HepG2 (cell line): Measurements from ENCODE around the gene ZNF444. TPM values are rescaled to one million over a fixed set of nuclear protein-coding genes. Genes with fewer than 3 reads are reported as not detected.

Source experiments
- DPF2 ChIP-seq: sonication (generic); formaldehyde crosslinking; IDR thresholded peaks from 2 replicates; pipeline ENCODE4 v1.4.0; 2020; ENCODE audit warnings: mild to moderate bottlenecking, low read depth, missing genetic modification reagents, borderline replicate concordance
- E2F1 ChIP-seq: sonication (generic); formaldehyde crosslinking; IDR thresholded peaks from 2 replicates; pipeline ENCODE4 v1.5.0; 2020; ENCODE audit warnings: missing genetic modification reagents
- ELF4 ChIP-seq: sonication (generic); formaldehyde crosslinking; IDR thresholded peaks from 2 replicates; pipeline ENCODE4 v1.5.0; 2020; ENCODE audit warnings: missing genetic modification reagents, mild to moderate bottlenecking, moderate library complexity, borderline replicate concordance
- GATA4 ChIP-seq: sonication (generic); IDR thresholded peaks from 2 replicates; pipeline ENCODE4 v1.6.1; 2016; ENCODE audit warnings: antibody characterized with exemption, low read depth, borderline replicate concordance
- GTF3A ChIP-seq: sonication (generic); formaldehyde crosslinking; conservative IDR thresholded peaks from 2 replicates; pipeline ENCODE4 v1.4.0; 2020; ENCODE audit warnings: mild to moderate bottlenecking, missing genetic modification reagents
- HIVEP1 ChIP-seq: sonication (generic); formaldehyde crosslinking; IDR thresholded peaks from 2 replicates; pipeline ENCODE4 v1.4.0; 2020; ENCODE audit warnings: mild to moderate bottlenecking, missing genetic modification reagents
- HNRNPUL1 ChIP-seq: fragments of 200-400 bp; formaldehyde crosslinking; IDR thresholded peaks from 2 replicates; pipeline ENCODE4 v1.6.1; 2017; ENCODE audit warnings: low read depth, mild to moderate bottlenecking, low read length, moderate library complexity
- ISL2 ChIP-seq: sonication (generic); formaldehyde crosslinking; IDR thresholded peaks from 2 replicates; pipeline ENCODE4 v1.5.0; 2020; ENCODE audit warnings: missing genetic modification reagents
- KAT2B ChIP-seq: fragments of 150-350 bp; IDR thresholded peaks from 2 replicates; pipeline ENCODE4 v1.6.1; 2014; ENCODE audit warnings: low read depth, low read length, borderline replicate concordance
- KDM5B ChIP-seq: sonication (generic); formaldehyde crosslinking; IDR thresholded peaks from 2 replicates; pipeline ENCODE4 v1.4.0; 2020; ENCODE audit warnings: missing genetic modification reagents, mild to moderate bottlenecking, borderline replicate concordance
- LCORL ChIP-seq, 2 experiments: fragments of 450-650 bp in 1 of 2; sonication (generic) in 1 of 2; formaldehyde crosslinking in 1 of 2; IDR thresholded peaks; 2 replicates each; pipeline versions ENCODE4 v1.5.0 to v1.6.1; 2017 to 2020; ENCODE audit warnings: antibody characterized with exemption in 1 of 2, missing genetic modification reagents in 1 of 2
- NFYB ChIP-seq: sonication (generic); formaldehyde crosslinking; IDR thresholded peaks from 2 replicates; pipeline ENCODE4 v1.4.0; 2020; ENCODE audit warnings: missing genetic modification reagents
- RARA ChIP-seq: IDR thresholded peaks from 2 replicates; pipeline ENCODE4 v1.6.1; 2016; ENCODE audit warnings: missing genetic modification reagents, missing compliant biosample characterization
- RCOR2 ChIP-seq: IDR thresholded peaks from 2 replicates; pipeline ENCODE4 v1.6.1; 2016; ENCODE audit warnings: missing biosample characterization, missing genetic modification reagents
- SAP130 ChIP-seq: IDR thresholded peaks from 2 replicates; pipeline ENCODE4 v1.6.1; 2016; ENCODE audit warnings: low read depth
- SMAD9 ChIP-seq: sonication (generic); formaldehyde crosslinking; IDR thresholded peaks from 2 replicates; pipeline ENCODE4 v1.5.1; 2020; ENCODE audit warnings: mild to moderate bottlenecking, missing genetic modification reagents
- TBX3 ChIP-seq: fragments of 450-650 bp; IDR thresholded peaks from 2 replicates; pipeline ENCODE4 v1.6.1; 2017; ENCODE audit warnings: antibody characterized with exemption, mild to moderate bottlenecking, inconsistent platforms, borderline replicate concordance
- TEAD2 ChIP-seq: sonication (generic); formaldehyde crosslinking; IDR thresholded peaks from 2 replicates; pipeline ENCODE4 v1.9.0; 2021; ENCODE audit warnings: missing genetic modification reagents
- TEAD3 ChIP-seq: optimal IDR thresholded peaks from 2 replicates; pipeline ENCODE3; 2016; ENCODE audit warnings: borderline replicate concordance
- TRAFD1 ChIP-seq: sonication (generic); formaldehyde crosslinking; IDR thresholded peaks from 2 replicates; pipeline ENCODE4 v1.5.1; 2020; ENCODE audit warnings: missing genetic modification reagents, mild to moderate bottlenecking, borderline replicate concordance
- TRIM24 ChIP-seq: sonication (generic); formaldehyde crosslinking; IDR thresholded peaks from 2 replicates; pipeline ENCODE4 v1.8.0; 2022; ENCODE audit warnings: mild to moderate bottlenecking, missing genetic modification reagents
- ZBTB8A ChIP-seq: sonication (generic); formaldehyde crosslinking; IDR thresholded peaks from 2 replicates; pipeline ENCODE4 v1.4.0; 2020; ENCODE audit warnings: mild to moderate bottlenecking, low read depth, missing genetic modification reagents, borderline replicate concordance
- ZIK1 ChIP-seq: sonication (generic); formaldehyde crosslinking; IDR thresholded peaks from 2 replicates; pipeline ENCODE4 v1.5.0; 2020; ENCODE audit warnings: mild to moderate bottlenecking, low read depth, missing genetic modification reagents, borderline replicate concordance
- ZNF263 ChIP-seq: sonication (generic); formaldehyde crosslinking; IDR thresholded peaks from 2 replicates; pipeline ENCODE4 v1.4.0; 2020; ENCODE audit warnings: missing genetic modification reagents
- ZNF292 ChIP-seq: sonication (generic); formaldehyde crosslinking; IDR thresholded peaks from 2 replicates; pipeline ENCODE4 v1.8.1; 2022; ENCODE audit warnings: mild to moderate bottlenecking, low read depth, missing genetic modification reagents, borderline replicate concordance
- ZNF7 ChIP-seq: IDR thresholded peaks from 2 replicates; pipeline ENCODE4 v1.6.1; 2016; ENCODE audit warnings: missing biosample characterization, missing genetic modification reagents
- ZNF781 ChIP-seq: sonication (generic); formaldehyde crosslinking; IDR thresholded peaks from 2 replicates; pipeline ENCODE4 v1.5.1; 2020; ENCODE audit warnings: borderline replicate concordance, mild to moderate bottlenecking, missing genetic modification reagents; ENCODE audit errors: not compliant biosample characterization
- ZNF850 ChIP-seq: sonication (generic); formaldehyde crosslinking; conservative IDR thresholded peaks from 2 replicates; pipeline ENCODE4 v1.9.0; 2021; ENCODE audit warnings: mild to moderate bottlenecking, missing genetic modification reagents
- ZSCAN22 ChIP-seq: sonication (generic); formaldehyde crosslinking; IDR thresholded peaks from 2 replicates; pipeline ENCODE4 v1.4.0; 2020; ENCODE audit warnings: mild to moderate bottlenecking, missing genetic modification reagents
- polyA plus RNA-seq, 8 experiments: library from polyadenylated mRNA; depleted of rRNA in 3 of 8; stranded (reverse) in 7 of 8; unstranded in 1 of 8; fragments of >200 nt; fragmentation: Illumina TruSeq in 4 of 8; extraction: Trizol in 4 of 8; gene quantifications; 2 replicates each; pipeline versions ENCODE4 v1.2.1 to v1.2.3, GENCODE V29; 2011 to 2016; ENCODE audit warnings: low read depth in 4 of 8, missing spikeins in 1 of 8, mixed read lengths in 1 of 8; ENCODE audit not compliant: insufficient read depth in 1 of 8
- total RNA-seq, 5 experiments: library from RNA; depleted of rRNA; stranded (reverse); fragments of >200 nt; fragmentation: Illumina TruSeq; extraction: Trizol; gene quantifications; 2 replicates each; pipeline ENCODE4 v1.2.3, GENCODE V29; 2016; ENCODE audit warnings: low read depth in 1 of 5

ZNF444 gene
- total and polyA plus RNA-seq, 2 of the 13 experiments (the other 11 are each of a cell fraction or from before 2014, with no cell fraction given), result 27.4 to 30.3 TPM

GRCh38 chr19:56121180-56122167, 19.6 kb upstream of the ZNF444 start, which contains the start of gene ZNF787 (continued):
- TF ChIP-seq ZNF781, result no peak
- TF ChIP-seq E2F1 (CRISPR knock-in tag), result peak; percentile 0; the same call in 1 of the 2 replicates
- TF ChIP-seq ZNF850 (CRISPR knock-in tag), result no peak
- no peak for TF ChIP-seq NFYB (CRISPR knock-in tag)
- no peak for TF ChIP-seq SMAD9 (CRISPR knock-in tag)
- no peak for TF ChIP-seq ZNF7 (CRISPR knock-in tag)
- TF ChIP-seq RCOR2 (CRISPR knock-in tag), result no peak
- no peak for TF ChIP-seq TRIM24 (CRISPR knock-in tag)
- TF ChIP-seq ZNF263 (CRISPR knock-in tag), result no peak
- no peak for TF ChIP-seq ZBTB8A (CRISPR knock-in tag)
- peak; percentile 89 for TF ChIP-seq SAP130 (CRISPR knock-in tag)
- TF ChIP-seq KAT2B, result no peak
- 0 out of 2 replicates have a peak, but pooled peaks have one; percentile 45 for TF ChIP-seq KDM5B (CRISPR knock-in tag)
- TF ChIP-seq ZNF292, result no peak
- TF ChIP-seq ISL2 (CRISPR knock-in tag), result no peak; the same call in 1 of the 2 replicates
- TF ChIP-seq DPF2 (CRISPR knock-in tag), result no peak; the same call in 1 of the 2 replicates
- no peak for TF ChIP-seq TRAFD1
- TF ChIP-seq GATA4, result no peak
- TF ChIP-seq LCORL (IDR thresholded peaks at IDR 0.05), result no peak
- TF ChIP-seq LCORL (CRISPR knock-in tag; IDR thresholded peaks at IDR 0.05), result peak; percentile 55; the same call in 1 of the 2 replicates
- 0 out of 2 replicates have a peak, but pooled peaks have one; percentile 79 for TF ChIP-seq GTF3A (CRISPR knock-in tag)
- no peak for TF ChIP-seq TEAD2 (CRISPR knock-in tag)
- peak; percentile 91 for TF ChIP-seq ELF4 (CRISPR knock-in tag)
- 0 out of 2 replicates have a peak, but pooled peaks have one; percentile 44 for TF ChIP-seq HIVEP1
- TF ChIP-seq TEAD3 (CRISPR knock-in tag), result no peak
- TF ChIP-seq HNRNPUL1, result no peak
- no peak for TF ChIP-seq RARA (CRISPR knock-in tag)
- no peak for TF ChIP-seq ZIK1 (CRISPR knock-in tag)
- TF ChIP-seq ZSCAN22, result no peak
- peak; percentile 67 for TF ChIP-seq TBX3
